AG09319 (cell line): Measurements from ENCODE around the gene RIPK3.
A peak's percentile ranks its signal among the peaks of the same experiment; 100 is the strongest.

Source experiments
- DNase-seq: peaks from one replicate; pipeline ENCODE4 v3.0.0-alpha.2; 2010; ENCODE audit warnings: low read depth; ENCODE audit errors: extremely low read depth
- TF ChIP-seq, protein P1 (sequence below): IDR thresholded peaks from 2 replicates; pipeline ENCODE4 v1.5.1; 2011; ENCODE audit warnings: low read depth, mild to moderate bottlenecking, inconsistent platforms, low read length, moderate library complexity

The RIPK3 gene

DNA sequence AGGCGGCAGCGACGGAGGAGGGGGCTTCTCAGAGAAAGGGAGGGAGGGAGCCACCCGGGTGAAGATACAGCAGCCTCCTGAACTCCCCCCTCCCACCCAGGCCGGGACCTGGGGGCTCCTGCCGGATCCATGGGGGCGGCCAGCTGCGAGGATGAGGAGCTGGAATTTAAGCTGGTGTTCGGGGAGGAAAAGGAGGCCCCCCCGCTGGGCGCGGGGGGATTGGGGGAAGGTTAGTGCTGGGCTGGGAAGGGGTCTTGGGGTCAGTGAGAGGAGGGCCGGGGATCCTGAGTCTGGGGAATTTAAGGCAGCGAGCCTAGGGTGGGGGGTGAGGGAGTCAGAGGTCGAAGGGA is 28.4 kb upstream of the RIPK3 start:
- DNase-seq: no peak
- TF ChIP-seq, protein P1, sequence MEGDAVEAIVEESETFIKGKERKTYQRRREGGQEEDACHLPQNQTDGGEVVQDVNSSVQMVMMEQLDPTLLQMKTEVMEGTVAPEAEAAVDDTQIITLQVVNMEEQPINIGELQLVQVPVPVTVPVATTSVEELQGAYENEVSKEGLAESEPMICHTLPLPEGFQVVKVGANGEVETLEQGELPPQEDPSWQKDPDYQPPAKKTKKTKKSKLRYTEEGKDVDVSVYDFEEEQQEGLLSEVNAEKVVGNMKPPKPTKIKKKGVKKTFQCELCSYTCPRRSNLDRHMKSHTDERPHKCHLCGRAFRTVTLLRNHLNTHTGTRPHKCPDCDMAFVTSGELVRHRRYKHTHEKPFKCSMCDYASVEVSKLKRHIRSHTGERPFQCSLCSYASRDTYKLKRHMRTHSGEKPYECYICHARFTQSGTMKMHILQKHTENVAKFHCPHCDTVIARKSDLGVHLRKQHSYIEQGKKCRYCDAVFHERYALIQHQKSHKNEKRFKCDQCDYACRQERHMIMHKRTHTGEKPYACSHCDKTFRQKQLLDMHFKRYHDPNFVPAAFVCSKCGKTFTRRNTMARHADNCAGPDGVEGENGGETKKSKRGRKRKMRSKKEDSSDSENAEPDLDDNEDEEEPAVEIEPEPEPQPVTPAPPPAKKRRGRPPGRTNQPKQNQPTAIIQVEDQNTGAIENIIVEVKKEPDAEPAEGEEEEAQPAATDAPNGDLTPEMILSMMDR: no peak

DNA sequence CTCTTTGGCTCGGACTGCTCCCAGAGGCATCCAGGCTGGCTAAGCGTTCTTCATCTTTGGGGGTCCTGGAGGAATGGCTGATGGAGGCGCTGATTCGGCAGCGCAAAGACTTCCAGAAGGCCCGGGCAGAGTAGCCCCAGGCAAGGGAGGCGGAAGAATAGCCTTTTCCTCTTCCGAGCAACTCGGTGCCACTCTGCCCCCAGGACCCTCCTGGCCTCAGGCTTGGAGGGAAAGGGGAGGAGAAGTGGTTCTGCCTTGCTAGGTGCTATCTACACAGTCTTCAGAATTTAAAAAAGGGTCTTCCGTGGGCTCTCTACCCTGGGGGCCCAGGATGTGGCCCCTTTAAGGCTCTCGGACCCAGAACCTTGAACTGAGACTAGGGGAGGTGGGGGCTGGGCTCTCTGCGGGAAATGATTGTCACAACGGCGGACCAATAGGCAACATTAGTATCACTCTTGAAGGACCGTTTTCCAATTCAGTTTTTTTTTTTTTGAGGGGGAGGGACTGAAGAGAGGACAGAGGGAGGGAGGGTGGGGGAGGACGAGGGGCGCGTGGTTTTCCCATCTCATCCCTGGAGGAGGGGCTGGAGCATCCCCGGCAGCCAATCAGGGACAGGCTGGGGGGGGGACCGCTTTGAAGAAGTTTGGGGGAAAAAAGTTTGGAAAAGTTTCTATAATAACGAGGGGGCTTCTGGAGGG is 27.9 kb upstream of the RIPK3 start, which contains the start of gene NFATC4:
Gene NFATC4 (plus strand): TSS at position 671 of the 698 bp plus-strand sequence. CDS start 157 bp downstream, outside the sequence.
- peak; percentile 97 for DNase-seq
- TF ChIP-seq, protein P1: no peak

DNA sequence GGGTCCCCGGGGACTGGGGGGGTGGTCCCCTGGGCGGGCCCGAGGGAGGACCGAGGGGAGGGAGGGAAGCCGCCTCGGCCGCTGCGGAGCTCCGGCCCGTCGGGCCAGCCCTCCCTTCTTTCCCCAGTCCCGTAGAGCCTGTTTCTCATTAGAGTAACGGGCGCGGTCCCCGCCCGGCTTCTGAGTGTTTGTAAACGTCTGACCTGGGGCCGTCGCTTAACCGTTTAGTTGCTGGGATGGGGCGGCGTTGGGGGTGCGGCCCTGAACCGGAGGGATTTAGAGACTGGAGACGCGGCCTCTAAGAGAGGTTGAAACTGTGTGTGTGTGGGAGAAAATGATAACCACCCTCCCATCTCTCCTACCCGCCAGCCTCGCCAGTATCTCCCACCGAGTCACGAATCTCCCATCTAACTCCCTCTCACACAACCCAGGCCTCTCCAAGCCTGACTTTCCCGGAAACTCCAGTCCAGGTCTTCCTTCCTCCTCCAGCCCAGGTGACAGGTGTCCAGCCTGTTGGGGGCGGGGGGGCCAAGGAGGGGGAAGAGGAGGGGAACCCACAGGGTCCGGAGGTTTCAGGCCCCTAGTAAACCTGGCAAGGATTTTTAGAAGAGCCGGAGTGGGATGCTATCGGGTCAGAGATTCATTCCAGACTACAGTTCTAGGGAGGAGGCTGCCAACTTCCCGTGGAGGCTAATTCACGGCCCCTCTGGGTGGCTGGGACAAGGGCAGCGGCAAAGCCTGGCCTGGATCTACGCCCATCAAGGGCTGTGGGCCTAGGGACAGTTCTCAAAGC is 27.1 kb upstream of the RIPK3 start:
- DNase-seq: peak; percentile 84
- TF ChIP-seq, protein P1: no peak

DNA sequence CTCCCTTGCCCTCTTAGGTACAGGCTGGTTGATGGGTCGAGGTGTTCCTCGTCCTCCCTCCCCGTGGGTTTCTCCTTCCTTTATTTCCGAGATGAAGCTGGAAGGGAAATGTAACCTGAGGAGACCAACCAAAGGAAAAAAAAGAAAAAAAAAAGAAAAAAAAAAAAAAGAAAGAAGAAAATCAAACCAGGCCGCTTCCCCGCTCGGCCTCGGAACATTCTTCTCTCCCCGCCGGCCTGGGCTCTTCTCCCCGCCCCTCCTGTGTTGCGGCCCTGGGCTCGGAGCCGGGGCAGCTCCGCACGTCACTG is 26.6 kb upstream of the RIPK3 start:
- peak; percentile 98 for DNase-seq
- TF ChIP-seq, protein P1: no peak

DNA sequence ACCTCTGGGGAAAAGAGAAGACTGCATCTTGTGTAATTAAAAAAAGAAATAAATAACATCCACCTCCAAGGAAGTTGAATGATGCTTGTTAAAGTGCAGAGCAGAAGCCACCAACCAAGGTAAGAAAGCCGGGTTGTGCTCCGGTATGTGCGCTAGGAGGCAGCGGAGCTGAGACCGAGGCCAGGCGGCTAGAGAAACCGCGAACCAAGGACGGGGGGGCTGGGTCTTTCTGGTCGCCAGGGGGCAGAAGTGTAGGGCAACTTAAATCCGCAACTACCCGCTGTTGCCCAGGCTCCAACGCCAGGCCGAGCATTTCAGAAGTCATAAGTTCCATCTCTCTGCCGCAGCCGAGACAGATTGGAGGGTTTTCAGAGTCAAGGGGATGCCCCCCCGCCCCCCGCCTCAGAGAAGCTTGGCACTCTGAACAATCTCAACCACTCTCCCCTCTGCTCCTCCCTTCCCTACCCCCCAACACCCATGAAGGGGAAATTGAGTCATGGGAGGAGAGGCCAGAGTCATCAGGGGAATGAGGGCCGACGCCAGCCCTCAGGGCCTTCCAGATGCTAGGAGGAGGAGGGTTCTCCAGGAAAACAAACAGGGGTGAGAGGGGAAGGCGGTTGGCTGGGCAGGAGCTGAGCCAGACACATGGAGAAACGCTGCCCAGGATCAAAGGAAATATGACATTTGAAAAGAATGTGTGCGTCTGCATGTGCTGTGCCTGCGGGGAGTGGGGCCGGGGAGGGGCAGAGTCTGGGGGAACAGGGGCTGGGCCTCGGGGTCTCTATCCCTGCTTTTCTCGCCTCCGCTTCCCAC is 26.0 kb upstream of the RIPK3 start:
- peak; percentile 85 for DNase-seq
- TF ChIP-seq, protein P1: peak; percentile 89

DNA sequence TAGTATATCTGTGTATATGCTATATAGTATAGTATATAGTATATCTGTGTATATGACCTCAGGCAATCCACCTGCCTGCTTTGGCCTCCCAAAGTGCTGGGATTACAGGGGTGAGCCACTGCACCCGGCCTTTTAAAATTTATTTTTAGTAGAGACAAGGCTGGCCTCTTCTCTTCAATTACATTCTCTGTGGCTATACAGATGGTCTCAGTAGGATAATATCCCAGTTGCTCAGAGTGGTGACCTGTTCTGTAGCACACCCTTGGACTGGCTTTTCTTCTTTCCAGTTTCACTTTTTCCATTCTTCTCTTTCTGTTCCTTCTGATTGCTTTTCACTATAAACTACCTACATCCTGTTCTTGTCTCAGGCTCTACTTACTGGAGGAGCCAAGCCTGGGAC is 25.1 kb upstream of the RIPK3 start:
- TF ChIP-seq, protein P1: no peak
- no peak for DNase-seq
